HEK293 (cell line): ENCODE measurements around the gene ZNF525.

ENCODE experiments used
- CTCF ChIA-PET: fragments of 350-600 bp; formaldehyde crosslinking; extraction: SDS; loops from one replicate; lab custom pipeline; 2021; ENCODE audit warnings: antibody characterized with exemption; lab: Yijun Ruan, JAX
- POLR2A ChIA-PET: fragments of 300-600 bp; formaldehyde crosslinking; extraction: SDS; loops from one replicate; lab custom pipeline; 2020; ENCODE audit warnings: antibody characterized with exemption, inconsistent platforms; lab: Yijun Ruan, JAX
- H3K27ac ChIP-seq: fragments of 200-500 bp; sonication (Bioruptor generic); 2 replicates; pipeline ENCODE4 v1.5.1; 2014; ENCODE audit warnings: low read depth, low read length, control low read depth, inconsistent platforms; ENCODE audit errors: extremely low read depth
- H3K36me3 ChIP-seq, 2 experiments: fragments of 200-500 bp in 1 of 2; sonication (Bioruptor generic) in 1 of 2; 1 replicate in 1 of 2; 2 replicates in 1 of 2; pipeline ENCODE4 v1.5.1; 2014 to 2017; ENCODE audit warnings: inconsistent platforms in 2 of 2, low read length in 2 of 2; ENCODE audit not compliant: control insufficient read depth in 2 of 2, insufficient read depth in 1 of 2
- H3K4me1 ChIP-seq: fragments of 200-500 bp; sonication (Bioruptor generic); 2 replicates; pipeline ENCODE4 v1.5.1; 2014; ENCODE audit warnings: mild to moderate bottlenecking, low read length, inconsistent platforms; ENCODE audit not compliant: control insufficient read depth, insufficient read depth
- H3K4me3 ChIP-seq: 2 replicates; pipeline ENCODE4 v1.5.1; 2011; ENCODE audit warnings: low read depth, mild to moderate bottlenecking, control low read depth, low read length, moderate library complexity
- H3K9me3 ChIP-seq: fragments of 200-500 bp; sonication (Bioruptor generic); 2 replicates; pipeline ENCODE4 v1.5.1; 2014; ENCODE audit warnings: low read depth, low read length, inconsistent platforms; ENCODE audit not compliant: control insufficient read depth, insufficient read depth
- CTCF ChIP-seq: fragments of 450-650 bp; formaldehyde crosslinking; IDR thresholded peaks from 2 replicates; pipeline ENCODE4 v1.5.1; 2016; ENCODE audit warnings: missing biosample characterization, missing genetic modification characterization
- GLIS2 ChIP-seq: fragments of 450-650 bp; formaldehyde crosslinking; IDR thresholded peaks from 2 replicates; pipeline ENCODE4 v1.5.1; 2016; ENCODE audit warnings: missing biosample characterization, missing genetic modification characterization
- HOXA7 ChIP-seq: sonication (generic); formaldehyde crosslinking; IDR thresholded peaks from 2 replicates; pipeline ENCODE4 v1.8.1; 2022; ENCODE audit warnings: missing genetic modification reagents, borderline replicate concordance
- HOXC10 ChIP-seq: sonication (generic); formaldehyde crosslinking; IDR thresholded peaks from 2 replicates; pipeline ENCODE4 v1.8.1; 2023; ENCODE audit warnings: mild to moderate bottlenecking, missing genetic modification reagents
- KLF9 ChIP-seq: fragments of 450-650 bp; formaldehyde crosslinking; IDR thresholded peaks from 2 replicates; pipeline ENCODE4 v1.5.1; 2016; ENCODE audit warnings: missing biosample characterization, missing genetic modification characterization, low read depth
- PRDM1 ChIP-seq: fragments of 450-650 bp; formaldehyde crosslinking; IDR thresholded peaks from 2 replicates; pipeline ENCODE4; 2016; ENCODE audit warnings: missing biosample characterization, missing genetic modification characterization
- SP2 ChIP-seq: fragments of 450-650 bp; formaldehyde crosslinking; IDR thresholded peaks from 2 replicates; pipeline ENCODE4 v1.5.1; 2016; ENCODE audit warnings: missing biosample characterization, missing genetic modification characterization
- YY1 ChIP-seq: fragments of 450-650 bp; formaldehyde crosslinking; IDR thresholded peaks from 2 replicates; pipeline ENCODE4 v1.5.1; 2018; ENCODE audit warnings: missing biosample characterization, missing genetic modification characterization
- ZBTB20 ChIP-seq: fragments of 450-650 bp; formaldehyde crosslinking; IDR thresholded peaks from 2 replicates; pipeline ENCODE4 v1.5.1; 2016; ENCODE audit warnings: missing biosample characterization, missing genetic modification characterization
- ZBTB21 ChIP-seq: fragments of 450-650 bp; formaldehyde crosslinking; IDR thresholded peaks from 2 replicates; pipeline ENCODE4 v1.5.1; 2017; ENCODE audit warnings: missing biosample characterization, missing genetic modification characterization
- ZBTB26 ChIP-seq: fragments of 450-650 bp; formaldehyde crosslinking; optimal IDR thresholded peaks from 2 replicates; pipeline ENCODE3; 2016; ENCODE audit warnings: missing biosample characterization, mild to moderate bottlenecking, missing genetic modification characterization
- ZNF335 ChIP-seq: fragments of 450-650 bp; formaldehyde crosslinking; conservative IDR thresholded peaks from 2 replicates; pipeline ENCODE4 v1.5.1; 2016; ENCODE audit warnings: missing biosample characterization, missing genetic modification characterization
- ZNF354C ChIP-seq: fragments of 450-650 bp; formaldehyde crosslinking; IDR thresholded peaks from 2 replicates; pipeline ENCODE4 v1.5.1; 2016; ENCODE audit warnings: missing biosample characterization, missing genetic modification characterization, low read depth, borderline replicate concordance
- ZNF426 ChIP-seq: fragments of 450-650 bp; formaldehyde crosslinking; IDR thresholded peaks from 2 replicates; pipeline ENCODE4 v1.5.1; 2017; ENCODE audit warnings: missing biosample characterization, missing genetic modification characterization, mild to moderate bottlenecking, inconsistent platforms, moderate library complexity
- ZNF433 ChIP-seq: fragments of 450-650 bp; formaldehyde crosslinking; IDR thresholded peaks from 2 replicates; pipeline ENCODE4 v1.5.1; 2016; ENCODE audit warnings: missing biosample characterization, missing genetic modification characterization, low read depth
- ZNF548 ChIP-seq: fragments of 450-650 bp; formaldehyde crosslinking; IDR thresholded peaks from 2 replicates; pipeline ENCODE4 v1.5.1; 2016; ENCODE audit warnings: missing biosample characterization, missing genetic modification characterization
- ZNF558 ChIP-seq: fragments of 450-650 bp; formaldehyde crosslinking; IDR thresholded peaks from 2 replicates; pipeline ENCODE4 v1.5.1; 2016; ENCODE audit warnings: missing biosample characterization, missing genetic modification characterization
- ZNF561 ChIP-seq: fragments of 450-650 bp; IDR thresholded peaks from 2 replicates; pipeline ENCODE4 v1.5.1; 2018; ENCODE audit warnings: missing biosample characterization, missing genetic modification characterization, borderline replicate concordance
- ZNF580 ChIP-seq: fragments of 450-650 bp; formaldehyde crosslinking; IDR thresholded peaks from 2 replicates; pipeline ENCODE4 v1.5.1; 2016; ENCODE audit warnings: missing biosample characterization, missing genetic modification characterization
- ZNF629 ChIP-seq: fragments of 450-650 bp; formaldehyde crosslinking; IDR thresholded peaks from 2 replicates; pipeline ENCODE4 v1.5.1; 2017; ENCODE audit warnings: missing biosample characterization, missing genetic modification characterization
- ZNF639 ChIP-seq: fragments of 450-650 bp; formaldehyde crosslinking; IDR thresholded peaks from 2 replicates; pipeline ENCODE4 v1.5.1; 2016; ENCODE audit warnings: missing biosample characterization, missing genetic modification characterization
- ZNF692 ChIP-seq: fragments of 450-650 bp; formaldehyde crosslinking; IDR thresholded peaks from 2 replicates; pipeline ENCODE4 v1.5.1; 2016; ENCODE audit warnings: missing biosample characterization, missing genetic modification characterization
- ZSCAN4 ChIP-seq: fragments of 450-650 bp; formaldehyde crosslinking; IDR thresholded peaks from 2 replicates; pipeline ENCODE4 v1.5.1; 2017; ENCODE audit warnings: missing biosample characterization, missing genetic modification characterization

ZNF525 gene

DNA sequence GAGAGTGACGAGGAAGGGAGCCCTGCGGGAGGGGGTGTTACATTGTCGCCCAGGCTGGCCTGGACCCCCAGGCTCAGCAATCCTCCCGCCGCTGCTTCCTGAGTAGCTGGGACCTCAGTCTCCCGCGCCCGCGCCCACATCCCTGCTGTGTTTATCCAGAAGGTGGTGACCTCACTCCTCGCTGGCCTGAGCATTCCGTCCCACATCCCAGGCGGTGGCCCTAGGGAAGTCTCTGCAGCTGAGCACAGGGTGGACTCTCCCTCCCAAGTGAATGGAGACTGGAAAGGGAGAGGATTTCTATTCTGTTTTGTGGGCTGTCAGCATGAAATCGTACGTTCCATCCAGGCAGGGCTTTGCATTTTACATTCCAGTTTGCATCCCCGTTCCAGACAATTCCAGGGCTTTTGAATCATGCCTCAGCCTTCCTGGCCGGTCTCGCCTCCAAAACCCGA is 29.0 kb downstream of the ZNF525 start:
- Histone ChIP-seq H3K9me3 (no peaks in the 10 kb centered on the region; the same call in 1 of the 2 replicates), H3K27ac (no peak overlapping the region), H3K36me3 (peaks cover 10 to 13% of the 10 kb centered on the region in 2 experiments), H3K4me3 (peak overlapping the region; percentile 87), H3K4me1 (no peaks in the 10 kb centered on the region)
- ChIA-PET CTCF (no interaction called here), POLR2A (interaction anchor here (0.7 to 1.2 kb wide), 3 partner anchors 13 to 126 kb away, joined by 3 to 7 read pairs (median 6); partner anchors contain the start of gene ZNF845)
- TF ChIP-seq PRDM1 (tag by site-specific recombination) = peak; percentile 51; the same call in 1 of the 2 replicates
- no peak for TF ChIP-seq ZSCAN4 (tag by site-specific recombination)

DNA sequence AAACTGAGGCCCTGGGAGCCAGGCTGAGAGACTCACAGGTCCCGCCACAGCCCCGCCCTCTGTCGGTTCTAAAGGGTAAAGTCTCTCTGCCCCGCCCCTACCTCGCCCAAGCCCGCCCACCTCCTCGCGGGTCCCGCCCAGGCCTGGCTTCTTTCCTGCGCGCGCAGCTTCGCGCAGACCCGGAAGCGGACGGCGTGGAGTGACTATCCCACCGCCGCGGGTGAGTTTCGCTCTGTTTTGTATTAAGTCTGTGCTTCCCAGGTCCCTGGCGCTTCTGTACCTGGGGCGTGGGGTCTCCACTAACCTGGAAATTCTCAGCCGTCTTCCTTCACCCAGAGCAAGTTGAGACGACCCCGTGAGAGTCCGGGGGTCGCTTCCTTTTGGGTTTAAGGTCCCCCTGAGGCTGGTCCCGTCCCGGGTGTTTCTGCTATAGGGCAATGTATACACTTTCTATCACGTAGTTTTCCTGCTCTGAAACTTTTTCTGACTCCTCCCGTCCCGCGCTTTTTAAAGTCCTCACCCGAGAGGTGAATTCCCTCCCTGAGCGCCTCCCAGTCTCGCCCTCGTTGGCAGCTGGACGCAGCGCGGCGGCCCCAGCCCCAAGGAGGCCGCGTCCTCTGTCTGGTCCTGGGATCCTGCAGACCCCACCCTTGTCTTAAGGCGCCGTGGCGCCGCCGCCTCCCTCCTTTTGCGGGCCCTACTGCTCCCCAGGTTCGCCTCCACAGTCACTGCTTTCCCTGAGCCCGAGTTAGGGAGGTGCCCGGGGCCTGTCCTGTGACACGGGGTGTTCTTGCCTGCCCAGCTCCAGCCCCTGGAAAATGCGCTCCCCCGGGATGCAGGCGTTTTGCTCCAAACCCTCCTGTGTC is 29.7 kb downstream of the ZNF525 start, which contains the start of gene ZNF765:
Gene ZNF765, plus strand, starts transcription at position 176 of the 866 bp plus-strand sequence. CDS start 2,867 bp downstream, outside the sequence.
- Histone ChIP-seq H3K4me1 (no peaks in the 10 kb centered on the region), H3K27ac (no peak within 1 kb of the TSS; the same call in 1 of the 2 replicates), H3K4me3 (peak within 1 kb of the TSS; percentile 87), H3K36me3 (peaks cover 17 to 20% of the 10 kb centered on the region in 2 experiments), H3K9me3 (no peaks in the 10 kb centered on the region; the same call in 1 of the 2 replicates)
- ChIA-PET CTCF (interaction anchor here (0.6 kb wide), 2 partner anchors 518 to 1526 kb away, joined by 3 to 5 read pairs; no protein-coding TSS in a partner anchor), POLR2A (interaction anchor here (0.7 to 1.2 kb wide), 4 partner anchors 14 to 126 kb away, joined by 3 to 7 read pairs (median 4); partner anchors contain the start of gene ZNF845)
- TF ChIP-seq ZNF335 (tag by site-specific recombination) = peak; percentile 79
- TF ChIP-seq ZNF558 = no peak
- TF ChIP-seq ZBTB26 = peak; percentile 20
- no peak for TF ChIP-seq ZNF561
- no peak for TF ChIP-seq HOXA7 (CRISPR knock-in tag)
- no peak for TF ChIP-seq ZNF426
- TF ChIP-seq ZBTB20 (tag by site-specific recombination) = 0 out of 2 replicates have a peak, but pooled peaks have one; percentile 28
- TF ChIP-seq GLIS2 = peak; percentile 36; the same call in 1 of the 2 replicates
- TF ChIP-seq ZNF354C (tag by site-specific recombination) = no peak
- TF ChIP-seq ZNF629 (tag by site-specific recombination) = no peak
- TF ChIP-seq KLF9 (tag by site-specific recombination) = peak; percentile 79
- TF ChIP-seq SP2 (tag by site-specific recombination) = peak; percentile 87
- no peak for TF ChIP-seq YY1 (tag by site-specific recombination)
- TF ChIP-seq HOXC10 (CRISPR knock-in tag) = 0 out of 2 replicates have a peak, but pooled peaks have one; percentile 31
- no peak for TF ChIP-seq ZNF639 (tag by site-specific recombination)
- no peak for TF ChIP-seq ZNF580 (tag by site-specific recombination)
- TF ChIP-seq ZNF433 (tag by site-specific recombination) = no peak
- TF ChIP-seq ZNF692 (tag by site-specific recombination) = no peak
- TF ChIP-seq ZBTB21 (tag by site-specific recombination) = no peak
- peak; percentile 36; the same call in 1 of the 2 replicates for TF ChIP-seq CTCF (tag by site-specific recombination)
- no peak for TF ChIP-seq ZNF548 (tag by site-specific recombination)
